Fibroblast of villous mesenchyme (primary cell): ENCODE measurements around the gene PYDC1. TPM values are rescaled to one million over a fixed set of nuclear protein-coding genes. Genes with fewer than 3 reads are reported as not detected.

ENCODE experiments used
- DNase-seq: peaks from one replicate; pipeline ENCODE4 v3.0.0-alpha.2; 2010; ENCODE audit warnings: low read depth
- H3K4me3 ChIP-seq: 2 replicates; pipeline ENCODE4 v1.5.1; 2011; ENCODE audit warnings: low read depth, mild to moderate bottlenecking, low read length
- total RNA-seq: library from RNA; depleted of rRNA; stranded (reverse); fragments of >200 nt; gene quantifications from 2 replicates; pipeline ENCODE4 v1.2.3, GENCODE V29; 2012
- TF ChIP-seq, protein P1 (sequence below): IDR thresholded peaks from 2 replicates; pipeline ENCODE4 v1.5.1; 2012; ENCODE audit warnings: low read depth, mild to moderate bottlenecking, low read length; ENCODE audit not compliant: insufficient read depth

The PYDC1 gene
- total RNA-seq, 1 donor: not detected

GRCh38 chr16:31213877-31214707 is 2.8 kb downstream of the PYDC1 start, which contains the start of gene TRIM72:
Gene TRIM72 (plus strand): TSS chr16:31214119. CDS start chr16:31214739, 620 bp downstream.
- no peak for DNase-seq
- TF ChIP-seq, protein P1, sequence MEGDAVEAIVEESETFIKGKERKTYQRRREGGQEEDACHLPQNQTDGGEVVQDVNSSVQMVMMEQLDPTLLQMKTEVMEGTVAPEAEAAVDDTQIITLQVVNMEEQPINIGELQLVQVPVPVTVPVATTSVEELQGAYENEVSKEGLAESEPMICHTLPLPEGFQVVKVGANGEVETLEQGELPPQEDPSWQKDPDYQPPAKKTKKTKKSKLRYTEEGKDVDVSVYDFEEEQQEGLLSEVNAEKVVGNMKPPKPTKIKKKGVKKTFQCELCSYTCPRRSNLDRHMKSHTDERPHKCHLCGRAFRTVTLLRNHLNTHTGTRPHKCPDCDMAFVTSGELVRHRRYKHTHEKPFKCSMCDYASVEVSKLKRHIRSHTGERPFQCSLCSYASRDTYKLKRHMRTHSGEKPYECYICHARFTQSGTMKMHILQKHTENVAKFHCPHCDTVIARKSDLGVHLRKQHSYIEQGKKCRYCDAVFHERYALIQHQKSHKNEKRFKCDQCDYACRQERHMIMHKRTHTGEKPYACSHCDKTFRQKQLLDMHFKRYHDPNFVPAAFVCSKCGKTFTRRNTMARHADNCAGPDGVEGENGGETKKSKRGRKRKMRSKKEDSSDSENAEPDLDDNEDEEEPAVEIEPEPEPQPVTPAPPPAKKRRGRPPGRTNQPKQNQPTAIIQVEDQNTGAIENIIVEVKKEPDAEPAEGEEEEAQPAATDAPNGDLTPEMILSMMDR: no peak
- peak within 1 kb of the TSS; percentile 58 for H3K4me3 ChIP-seq

DNA sequence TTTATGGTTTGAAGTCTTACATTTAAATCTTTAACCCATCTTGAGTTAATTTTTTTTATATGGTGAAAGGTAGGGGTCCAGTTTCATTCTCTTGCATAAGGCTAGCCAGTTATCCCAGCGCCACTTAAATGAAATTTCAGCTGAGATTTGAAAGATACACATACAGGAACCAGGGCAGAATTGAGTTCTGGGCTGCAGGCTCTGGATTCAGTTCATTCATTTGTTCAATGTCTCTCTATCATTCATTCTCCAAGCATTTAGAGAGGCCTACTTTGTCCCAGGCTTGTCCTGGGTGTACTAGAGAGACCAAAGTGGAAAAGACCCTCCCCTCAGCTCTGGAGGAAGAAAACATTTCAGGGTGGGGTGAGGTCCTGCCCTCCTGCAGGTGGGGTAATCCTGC is 3.6 kb downstream of the PYDC1 start:
- DNase-seq: no peak
- TF ChIP-seq, protein P1: no peak
- no peak overlapping the region for H3K4me3 ChIP-seq

DNA sequence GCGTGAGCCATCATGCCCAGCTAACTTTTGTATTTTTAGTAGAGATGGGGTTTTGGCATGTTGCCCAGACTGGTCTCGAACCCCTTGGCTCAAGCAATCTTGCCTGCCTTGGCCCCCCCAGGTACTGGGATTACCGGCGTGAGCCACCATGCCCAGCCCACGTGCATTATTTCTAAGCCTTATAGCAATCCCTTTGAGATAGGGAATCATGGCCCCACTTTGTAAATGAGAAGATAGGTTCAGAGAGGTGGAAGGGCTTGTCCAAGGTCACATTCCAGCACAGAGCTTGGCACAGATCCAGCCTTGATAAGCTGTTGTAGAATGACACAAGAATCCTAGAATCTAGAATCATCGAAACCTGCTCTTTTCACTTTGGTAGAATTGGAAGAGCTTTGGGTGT is 10.2 kb downstream of the PYDC1 start:
- DNase-seq: no peak
- TF ChIP-seq, protein P1: no peak
- H3K4me3 ChIP-seq: no peak overlapping the region

- DNase-seq: no peak
- TF ChIP-seq, protein P1: no peak
- no peak overlapping the region for H3K4me3 ChIP-seq
Measured at GRCh38 chr16:31204871-31205666, 11.9 kb downstream of the PYDC1 start.

- TF ChIP-seq, protein P1: no peak
- peak; percentile 38 for DNase-seq
- H3K4me3 ChIP-seq: peak within 1 kb of the TSS; percentile 78
Measured at GRCh38 chr16:31202414-31203375, 14.2 kb downstream of the PYDC1 start, which contains the start of gene PYCARD. Gene PYCARD (minus strand): TSS chr16:31202760. CDS start chr16:31202690, 70 bp downstream.
